Activated gamma-delta T cell treated with anti-CD3 and anti-CD28 coated beads, Interleukin-2, amount 50 U/mL, for 16 hours (primary cell): ENCODE measurements around the gene TWNK.

ENCODE experiments used
- DNase-seq: peaks from one replicate; pipeline ENCODE4 v3.0.0-alpha.2; 2020; ENCODE audit warnings: low read depth

The TWNK gene

GRCh38 chr10:100997360-100998182 is 10.2 kb downstream of the TWNK start:
- DNase-seq, result peak; percentile 52

GRCh38 chr10:100998183-100998990 is 11.0 kb downstream of the TWNK start:
- DNase-seq, result peak; percentile 36

GRCh38 chr10:100998991-100999741 is 11.8 kb downstream of the TWNK start:
- peak; percentile 66 for DNase-seq

GRCh38 chr10:100999742-101000126 is 12.4 kb downstream of the TWNK start, which contains the start of gene LZTS2:
Gene LZTS2 (plus strand): TSS chr10:100999808. CDS start chr10:101002539, 2,731 bp downstream.
- DNase-seq, result no peak

GRCh38 chr10:101000127-101000914 is 13.0 kb downstream of the TWNK start:
- no peak for DNase-seq

GRCh38 chr10:101000915-101001658 is 13.7 kb downstream of the TWNK start:
- no peak for DNase-seq

GRCh38 chr10:101001659-101002035 is 14.3 kb downstream of the TWNK start:
- DNase-seq, result no peak

GRCh38 chr10:101002456-101002855 is 15.1 kb downstream of the TWNK start:
- no peak for DNase-seq

- no peak for DNase-seq
Measured at GRCh38 chr10:101003639-101004206, 16.4 kb downstream of the TWNK start.

GRCh38 chr10:101005361-101005760 is 18.0 kb downstream of the TWNK start:
- no peak for DNase-seq

GRCh38 chr10:101005869-101006567 is 18.7 kb downstream of the TWNK start:
- no peak for DNase-seq

- DNase-seq, result no peak
Measured at GRCh38 chr10:101006593-101007098, 19.3 kb downstream of the TWNK start.

- DNase-seq, result no peak
Measured at GRCh38 chr10:101007099-101007711, 19.9 kb downstream of the TWNK start.

- DNase-seq, result no peak
Measured at GRCh38 chr10:101007915-101008822, 20.8 kb downstream of the TWNK start.

GRCh38 chr10:101008823-101009423 is 21.6 kb downstream of the TWNK start:
- DNase-seq, result no peak

- DNase-seq, result no peak
Measured at GRCh38 chr10:101010329-101010728, 23.0 kb downstream of the TWNK start.

- DNase-seq, result no peak
Measured at GRCh38 chr10:101011517-101012423, 24.4 kb downstream of the TWNK start.
